NCI-H2081 treated with DMSO at 0.1 percent for 48 hours (cell line): ENCODE data around the gene RECQL5.
"Not testable (repeated sequence)": the region's sequence is repeated elsewhere in the genome, so short reads cannot be mapped to it uniquely, and the experiment has no call there.

ENCODE experiments used
- DNase-seq: peaks from one replicate; lab custom pipeline; 2025; lab: John Stamatoyannopoulos, UW

Gene RECQL5

GRCh38 chr17:75647921-75648320, 19.0 kb downstream of the RECQL5 start:
- DNase-seq: no peak

GRCh38 chr17:75647061-75647460, 19.9 kb downstream of the RECQL5 start:
- no peak for DNase-seq

- no peak for DNase-seq
These were observed 20.3 kb downstream of the RECQL5 start for GRCh38 chr17:75646638-75646992.

- no peak for DNase-seq
These were observed 20.9 kb downstream of the RECQL5 start for GRCh38 chr17:75645889-75646637.

- DNase-seq: no peak
These were observed 21.5 kb downstream of the RECQL5 start for GRCh38 chr17:75645501-75645888.

- DNase-seq: no peak
These were observed 23.3 kb downstream of the RECQL5 start for GRCh38 chr17:75643643-75644017.

GRCh38 chr17:75642784-75643642, 23.9 kb downstream of the RECQL5 start:
- DNase-seq: no peak

- no peak for DNase-seq
These were observed 24.7 kb downstream of the RECQL5 start for GRCh38 chr17:75642182-75642783.

GRCh38 chr17:75641343-75641742, 25.6 kb downstream of the RECQL5 start:
- no peak for DNase-seq

GRCh38 chr17:75640556-75641119, 26.3 kb downstream of the RECQL5 start:
- no peak for DNase-seq

- DNase-seq: no peak
These were observed 27.0 kb downstream of the RECQL5 start for GRCh38 chr17:75639771-75640555.

- DNase-seq: no peak
These were observed 27.6 kb downstream of the RECQL5 start for GRCh38 chr17:75639327-75639726.

GRCh38 chr17:75638893-75639292, 28.1 kb downstream of the RECQL5 start:
- no peak for DNase-seq

GRCh38 chr17:75638039-75638438, 28.9 kb downstream of the RECQL5 start:
- DNase-seq: not testable (repeated sequence)

GRCh38 chr17:75637551-75637950, 29.4 kb downstream of the RECQL5 start:
- DNase-seq: no peak

GRCh38 chr17:75637143-75637538, 29.8 kb downstream of the RECQL5 start:
- DNase-seq: no peak

- no peak for DNase-seq
These were observed 30.4 kb downstream of the RECQL5 start for GRCh38 chr17:75636381-75637142.

GRCh38 chr17:75635610-75636202, 31.2 kb downstream of the RECQL5 start:
- DNase-seq: no peak

- DNase-seq: no peak
These were observed 32.0 kb downstream of the RECQL5 start for GRCh38 chr17:75634754-75635609.

GRCh38 chr17:75634376-75634740, 32.6 kb downstream of the RECQL5 start:
- no peak for DNase-seq
